ENCODE measurements around the gene FBLN7.

DNA sequence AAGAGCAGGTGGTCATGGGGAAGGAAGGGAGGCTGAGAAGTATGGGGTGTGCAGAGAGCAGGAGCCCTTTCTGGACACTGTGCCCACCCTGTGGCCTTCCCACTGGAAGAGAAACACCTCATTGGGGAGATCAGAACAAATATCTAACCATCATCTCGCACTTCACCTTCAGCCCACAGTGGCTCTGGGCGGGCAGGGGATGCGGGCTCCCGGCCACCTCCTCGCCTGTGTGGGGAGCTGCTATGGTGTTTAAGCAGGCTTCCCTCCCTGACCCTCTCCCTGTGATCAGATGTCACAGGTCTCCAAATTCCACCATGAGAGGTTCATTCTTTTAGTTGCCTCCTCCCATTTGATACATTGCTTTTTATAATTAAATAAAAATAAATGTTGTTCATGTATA, 5.0 kb downstream of the FBLN7 start:
- TF ChIP-seq POLR2A (IDR thresholded peaks at IDR 0.05; ENCODE audit: low read depth, low read length) (no peak), POLR2AphosphoS5 (IDR thresholded peaks at IDR 0.05; ENCODE audit: low read depth, low read length) (no peak)

Measured in GM12891 (cell line).